Sigmoid colon (tissue), 7 donors: ENCODE results near the gene LRRC45. TPM values are rescaled to one million over a fixed set of nuclear protein-coding genes. Genes with fewer than 3 reads are reported as not detected.

Source experiments
- DNase-seq: peaks from one replicate; pipeline ENCODE4 v3.0.0-alpha.2; 2019
- H3K27ac ChIP-seq, 4 donors: fragments of 200-600 bp; sonication (generic); one replicate each; pipeline ENCODE4 v1.5.1; 2016 to 2019; ENCODE audit warnings: mild to moderate bottlenecking in 1 of 4
- H3K27me3 ChIP-seq, 3 donors: fragments of 200-600 bp; sonication (generic); one replicate each; pipeline ENCODE4 v1.5.1; 2019; ENCODE audit warnings: mild to moderate bottlenecking in 1 of 3
- H3K36me3 ChIP-seq, 4 donors: fragments of 200-600 bp; sonication (generic); one replicate each; pipeline ENCODE4 v1.5.1; 2016 to 2019
- H3K4me1 ChIP-seq, 4 donors: fragments of 200-600 bp; sonication (generic); one replicate each; pipeline ENCODE4 v1.5.1; 2017 to 2019
- H3K4me3 ChIP-seq, 4 donors: fragments of 200-600 bp; sonication (generic); one replicate each; pipeline ENCODE4 v1.5.1; 2017 to 2019; ENCODE audit warnings: mild to moderate bottlenecking in 2 of 4, moderate library complexity in 1 of 4
- H3K9me3 ChIP-seq, 4 donors: fragments of 200-600 bp in 3 of 4; sonication (generic) in 3 of 4; one replicate each; pipeline versions ENCODE4 v1.5.1 to v1.6.1; 2013 to 2019
- CTCF ChIP-seq, 4 experiments: fragments of 450-650 bp in 3 of 4; fragments of 200-600 bp in 1 of 4; IDR thresholded peaks; one replicate each; pipeline ENCODE4 v1.5.1; 2016 to 2019; ENCODE audit warnings: antibody characterized with exemption in 4 of 4, mild to moderate bottlenecking in 3 of 4, moderate library complexity in 2 of 4
- EP300 ChIP-seq, 4 donors: sonication (generic); formaldehyde crosslinking; IDR thresholded peaks; one replicate each; pipeline ENCODE4 v1.6.1; 2017; ENCODE audit warnings: antibody characterized with exemption in 4 of 4
- POLR2A ChIP-seq, 2 donors: fragments of 450-650 bp; IDR thresholded peaks; one replicate each; pipeline ENCODE4 v1.6.1; 2016; ENCODE audit warnings: antibody characterized with exemption in 2 of 2, mild to moderate bottlenecking in 2 of 2, moderate library complexity in 2 of 2
- POLR2AphosphoS5 ChIP-seq, 4 donors: sonication (generic); formaldehyde crosslinking; IDR thresholded peaks; one replicate each; pipeline ENCODE4 v1.6.1; 2017; ENCODE audit warnings: antibody characterized with exemption in 4 of 4
- WGBS, 2 donors: extraction: QIAGEN DNeasy Blood & Tissue Kit; methylation state at CpG; one replicate each; pipeline ENCODE4 v1.1.7; 2013; 5-methylcytosine and 5-hydroxymethylcytosine counted together
- intact Hi-C: fragments of 100-400 bp; cut with DNase I; formaldehyde crosslinking; loops from one replicate; pipeline ENCODE4 v1.15.1; 2023
- polyA plus RNA-seq, 3 donors: library from polyadenylated mRNA; stranded (reverse); fragments of 200-250 nt; gene quantifications; one replicate each; pipeline ENCODE4 v1.2.3, GENCODE V29; 2013
- total RNA-seq, 4 donors: library from RNA; depleted of rRNA; stranded (reverse); fragments of >200 nt; gene quantifications; one replicate each; pipeline ENCODE4 v1.1.0, GENCODE V29; 2016
- donor health status: healthy with polysubstance abuse.
- donor health status: Bipolar disorder and iron deficiency.
- donor health status: healthy.

LRRC45 gene
- total and polyA plus RNA-seq, 7 donors = 5.3 to 28.6 (median 6.7) TPM

GRCh38 chr17:82000803-82001570, 22.1 kb upstream of the LRRC45 start:
- peaks cover 0 to 9% (median 0%) of the 10 kb centered on the region in 4 donors for H3K36me3 ChIP-seq
- H3K27ac ChIP-seq = no peak overlapping the region
- no peak for TF ChIP-seq POLR2AphosphoS5 (IDR thresholded peaks at IDR 0.05)
- TF ChIP-seq EP300 (IDR thresholded peaks at IDR 0.05) = no peak
- no peak for TF ChIP-seq CTCF (IDR thresholded peaks at IDR 0.05)
- no peak for TF ChIP-seq POLR2A (IDR thresholded peaks at IDR 0.05)
- peaks cover 0 to 35% (median 34%) of the 10 kb centered on the region in 4 donors for H3K4me1 ChIP-seq
- H3K9me3 ChIP-seq = no peaks in the 10 kb centered on the region
- WGBS, 2 donors = 37 to 73% methylated on average over 32 of the region's 32 CpGs
- intact Hi-C loops = no loop called here
- DNase-seq = no peak
- no peaks in the 10 kb centered on the region for H3K27me3 ChIP-seq
- no peak overlapping the region for H3K4me3 ChIP-seq

- TF ChIP-seq EP300 (IDR thresholded peaks at IDR 0.05) (no peak), POLR2AphosphoS5 (IDR thresholded peaks at IDR 0.05) (no peak), POLR2A (IDR thresholded peaks at IDR 0.05) (no peak), CTCF (IDR thresholded peaks at IDR 0.05) (no peak)
- Histone ChIP-seq H3K36me3 (peaks cover 0 to 4% (median 0%) of the 10 kb centered on the region in 4 donors), H3K27me3 (no peaks in the 10 kb centered on the region), H3K4me1 (peaks cover 0 to 42% (median 41%) of the 10 kb centered on the region in 4 donors), H3K4me3 (no peak overlapping the region), H3K9me3 (no peaks in the 10 kb centered on the region), H3K27ac (no peak overlapping the region)
- no peak for DNase-seq
- intact Hi-C loops = no loop called here
- 85 to 89% methylated on average over 17 of the region's 17 CpGs for WGBS, 2 donors
These were observed 21.5 kb upstream of the LRRC45 start for GRCh38 chr17:82001571-82002056.

GRCh38 chr17:82003411-82004381, 19.4 kb upstream of the LRRC45 start:
- Histone ChIP-seq H3K27me3 (no peaks in the 10 kb centered on the region), H3K4me1 (peaks cover 0 to 55% (median 50%) of the 10 kb centered on the region in 4 donors), H3K36me3 (no peaks in the 10 kb centered on the region), H3K4me3 (peak overlapping the region in 1 of 4 donors; percentile 2), H3K27ac (peak overlapping the region; percentile 46 to 72 (median 62)), H3K9me3 (no peaks in the 10 kb centered on the region)
- peak; percentile 95 for DNase-seq
- intact Hi-C loops = no loop called here
- TF ChIP-seq EP300 (IDR thresholded peaks at IDR 0.05) (peak in 1 of 4 donors; percentile 36), CTCF (IDR thresholded peaks at IDR 0.05) (no peak), POLR2A (IDR thresholded peaks at IDR 0.05) (no peak), POLR2AphosphoS5 (IDR thresholded peaks at IDR 0.05) (peak in 3 of 4 donors; percentile 37 to 78 (median 53))
- WGBS, 2 donors = 81 to 88% methylated on average over 53 of the region's 53 CpGs

- TF ChIP-seq POLR2AphosphoS5 (IDR thresholded peaks at IDR 0.05) (no peak), EP300 (IDR thresholded peaks at IDR 0.05) (no peak), CTCF (IDR thresholded peaks at IDR 0.05) (no peak), POLR2A (IDR thresholded peaks at IDR 0.05) (no peak)
- Histone ChIP-seq H3K27me3 (no peaks in the 10 kb centered on the region), H3K9me3 (no peaks in the 10 kb centered on the region), H3K4me3 (no peak overlapping the region), H3K27ac (peak overlapping the region; percentile 46 to 72 (median 62)), H3K36me3 (peaks cover 0 to 6% (median 0%) of the 10 kb centered on the region in 4 donors), H3K4me1 (peaks cover 0 to 55% (median 50%) of the 10 kb centered on the region in 4 donors)
- WGBS, 2 donors = 88 to 94% methylated on average over 41 of the region's 41 CpGs
- DNase-seq = no peak
- intact Hi-C loops = no loop called here
These were observed 18.3 kb upstream of the LRRC45 start for GRCh38 chr17:82004517-82005455.
